OCI-LY3 (cell line): ENCODE results near the gene BST1.

Experiments
- EZH2phosphoT487 ChIP-seq: fragments of 200-600 bp; shearing (Covaris generic); IDR thresholded peaks from 2 replicates; pipeline ENCODE4 v1.6.1; 2018; ENCODE audit warnings: antibody characterized with exemption, mixed run types, low read depth
- TF ChIP-seq, protein P1 (sequence below): fragments of 200-600, 300-600 bp; sonication (generic); IDR thresholded peaks from 2 replicates; pipeline ENCODE4 v1.5.1; 2014; ENCODE audit warnings: antibody characterized with exemption, low read length, low read depth

GRCh38 chr4:15683143-15683495 is 19.7 kb upstream of the BST1 start:
- TF ChIP-seq, protein P1, sequence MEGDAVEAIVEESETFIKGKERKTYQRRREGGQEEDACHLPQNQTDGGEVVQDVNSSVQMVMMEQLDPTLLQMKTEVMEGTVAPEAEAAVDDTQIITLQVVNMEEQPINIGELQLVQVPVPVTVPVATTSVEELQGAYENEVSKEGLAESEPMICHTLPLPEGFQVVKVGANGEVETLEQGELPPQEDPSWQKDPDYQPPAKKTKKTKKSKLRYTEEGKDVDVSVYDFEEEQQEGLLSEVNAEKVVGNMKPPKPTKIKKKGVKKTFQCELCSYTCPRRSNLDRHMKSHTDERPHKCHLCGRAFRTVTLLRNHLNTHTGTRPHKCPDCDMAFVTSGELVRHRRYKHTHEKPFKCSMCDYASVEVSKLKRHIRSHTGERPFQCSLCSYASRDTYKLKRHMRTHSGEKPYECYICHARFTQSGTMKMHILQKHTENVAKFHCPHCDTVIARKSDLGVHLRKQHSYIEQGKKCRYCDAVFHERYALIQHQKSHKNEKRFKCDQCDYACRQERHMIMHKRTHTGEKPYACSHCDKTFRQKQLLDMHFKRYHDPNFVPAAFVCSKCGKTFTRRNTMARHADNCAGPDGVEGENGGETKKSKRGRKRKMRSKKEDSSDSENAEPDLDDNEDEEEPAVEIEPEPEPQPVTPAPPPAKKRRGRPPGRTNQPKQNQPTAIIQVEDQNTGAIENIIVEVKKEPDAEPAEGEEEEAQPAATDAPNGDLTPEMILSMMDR = no peak
- TF ChIP-seq EZH2phosphoT487 = no peak
